K562 (cell line): ENCODE results near the gene PIK3AP1. TPM values are rescaled to one million over a fixed set of nuclear protein-coding genes. Genes with fewer than 3 reads are reported as not detected.

ENCODE experiments used
- ATF1 ChIP-seq, 2 experiments: fragments of 450-650 bp in 1 of 2; IDR thresholded peaks; 2 replicates each; pipeline ENCODE4 v1.6.1; 2016; ENCODE audit warnings: missing compliant biosample characterization in 1 of 2, missing genetic modification characterization in 1 of 2
- CBFA2T3 ChIP-seq: fragments of 450-650 bp; IDR thresholded peaks from 2 replicates; pipeline ENCODE4 v1.6.1; 2017
- CREB1 ChIP-seq, 2 experiments: sonication (generic) in 1 of 2; formaldehyde crosslinking in 1 of 2; IDR thresholded peaks; 2 replicates each; pipeline versions ENCODE4 v1.6.1 to v1.8.0; 2012 to 2022; ENCODE audit warnings: inconsistent platforms in 1 of 2, mild to moderate bottlenecking in 1 of 2, missing genetic modification reagents in 1 of 2, moderate library complexity in 1 of 2
- CSDE1 ChIP-seq, 2 experiments: fragments of 450-650 bp; IDR thresholded peaks; 2 replicates each; pipeline ENCODE4 v1.6.1; 2016; ENCODE audit warnings: mild to moderate bottlenecking in 1 of 2
- EP300 ChIP-seq: IDR thresholded peaks from 2 replicates; pipeline ENCODE4 v1.6.1; 2012; ENCODE audit warnings: low read length, improper control_type of control experiment
- ESRRA ChIP-seq: fragments of 450-650 bp; IDR thresholded peaks from 2 replicates; pipeline ENCODE4 v1.6.1; 2014; ENCODE audit warnings: low read depth, mild to moderate bottlenecking, moderate library complexity, borderline replicate concordance
- FOS ChIP-seq: IDR thresholded peaks from 3 replicates; pipeline ENCODE4 v1.6.1; 2011; ENCODE audit not compliant: insufficient read length; ENCODE audit errors: extremely low read depth
- FOSL1 ChIP-seq: fragments of 200-800 bp; sonication (Bioruptor generic); conservative IDR thresholded peaks from 2 replicates; pipeline ENCODE4 v1.6.1; 2016; ENCODE audit warnings: missing genetic modification characterization, missing compliant biosample characterization
- FOXM1 ChIP-seq, 2 experiments: fragments of 450-650 bp in 1 of 2; sonication (generic) in 1 of 2; formaldehyde crosslinking in 1 of 2; IDR thresholded peaks; 2 replicates each; pipeline versions ENCODE4 v1.6.1 to v1.9.0; 2017 to 2022; ENCODE audit warnings: low read depth in 2 of 2, mild to moderate bottlenecking in 2 of 2, missing genetic modification reagents in 1 of 2, moderate library complexity in 1 of 2
- FOXP1 ChIP-seq: sonication (generic); formaldehyde crosslinking; IDR thresholded peaks from 2 replicates; pipeline ENCODE4 v1.8.0; 2022; ENCODE audit warnings: mild to moderate bottlenecking, missing genetic modification reagents
- GATAD2B ChIP-seq: fragments of 450-650 bp; IDR thresholded peaks from 2 replicates; pipeline ENCODE4 v1.6.1; 2017; ENCODE audit warnings: mild to moderate bottlenecking, borderline replicate concordance
- HSF4 ChIP-seq: fragments of 250-450 bp; sonication (Bioruptor Pico); IDR thresholded peaks from 2 replicates; pipeline ENCODE4 v2.1.2; 2022; ENCODE audit warnings: mild to moderate bottlenecking, moderate library complexity, borderline replicate concordance
- KLF6 ChIP-seq: fragments of 250-450 bp; sonication (Bioruptor Pico); IDR thresholded peaks from 2 replicates; pipeline ENCODE4 v1.4.0; 2020; ENCODE audit warnings: mild to moderate bottlenecking, moderate library complexity, borderline replicate concordance
- L3MBTL2 ChIP-seq: fragments of 450-650 bp; IDR thresholded peaks from 2 replicates; pipeline ENCODE4 v1.6.1; 2016; ENCODE audit warnings: mild to moderate bottlenecking, moderate library complexity
- MCM5 ChIP-seq: fragments of 450-650 bp; IDR thresholded peaks from 2 replicates; pipeline ENCODE4 v1.6.1; 2016; ENCODE audit warnings: low read depth
- MYBL2 ChIP-seq, 2 experiments: fragments of 450-650 bp in 1 of 2; sonication (generic) in 1 of 2; formaldehyde crosslinking in 1 of 2; IDR thresholded peaks; 2 replicates each; pipeline versions ENCODE4 v1.6.1 to v1.8.1; 2017 to 2022; ENCODE audit warnings: borderline replicate concordance in 1 of 2, inconsistent platforms in 1 of 2, low read depth in 1 of 2, mild to moderate bottlenecking in 1 of 2, missing genetic modification reagents in 1 of 2, moderate library complexity in 1 of 2
- MYC ChIP-seq, 2 experiments: fragments of 250-450 bp in 1 of 2; sonication (Bioruptor Pico) in 1 of 2; IDR thresholded peaks; 2 replicates each; pipeline versions ENCODE4 v1.5.1 to v1.6.1; 2012 to 2021; ENCODE audit warnings: low read depth in 2 of 2, borderline replicate concordance in 1 of 2, improper control_type of control experiment in 1 of 2, low read length in 1 of 2, mild to moderate bottlenecking in 1 of 2, moderate library complexity in 1 of 2
- SAFB ChIP-seq: fragments of 200-400 bp; formaldehyde crosslinking; IDR thresholded peaks from 2 replicates; pipeline ENCODE4 v1.6.1; 2017; ENCODE audit warnings: low read depth, low read length, borderline replicate concordance
- SIN3A ChIP-seq, 2 experiments: fragments of 150-350 bp in 1 of 2; IDR thresholded peaks; 2 replicates each; pipeline ENCODE4 v1.6.1; 2011 to 2016; ENCODE audit warnings: borderline replicate concordance in 2 of 2, low read depth in 2 of 2, low read length in 2 of 2, mild to moderate bottlenecking in 2 of 2, moderate library complexity in 2 of 2; ENCODE audit not compliant: control insufficient read depth in 1 of 2
- SMARCA4 ChIP-seq: fragments of 450-650 bp; IDR thresholded peaks from 2 replicates; pipeline ENCODE4 v1.6.1; 2016
- SNIP1 ChIP-seq: fragments of 450-650 bp; IDR thresholded peaks from 2 replicates; pipeline ENCODE4 v1.7.1; 2017; ENCODE audit warnings: low read depth, mild to moderate bottlenecking
- TAF15 ChIP-seq: fragments of 200-400 bp; formaldehyde crosslinking; IDR thresholded peaks from 2 replicates; pipeline ENCODE4 v1.6.1; 2017; ENCODE audit warnings: mild to moderate bottlenecking, low read depth, low read length, moderate library complexity
- TRIM24 ChIP-seq, 2 experiments: fragments of 450-650 bp; IDR thresholded peaks; 2 replicates each; pipeline ENCODE4 v1.6.1; 2016
- XRCC4 ChIP-seq: IDR thresholded peaks from one replicate; pipeline ENCODE4 v1.6.1; 2011; ENCODE audit not compliant: insufficient read depth, insufficient read length; ENCODE audit errors: extremely low read depth
- polyA plus RNA-seq, 8 experiments: library from polyadenylated mRNA; depleted of rRNA in 4 of 8; stranded (reverse) in 5 of 8; unstranded in 3 of 8; fragments of >200 nt; fragmentation: Nextera tagmentation in 2 of 8; fragmentation: Illumina TruSeq in 1 of 8; extraction: Ambion mirVana in 2 of 8; extraction: Trizol in 1 of 8; gene quantifications; 2 replicates each; pipeline versions ENCODE4 v1.2.1 to v1.2.3, GENCODE V29; 2011 to 2014; ENCODE audit warnings: inconsistent platforms in 1 of 8, missing spikeins in 1 of 8
- total RNA-seq, 7 experiments: library from RNA; depleted of rRNA in 6 of 7; stranded (reverse); fragments of >200 nt in 6 of 7; fragmentation: Illumina TruSeq in 2 of 7; extraction: Trizol in 2 of 7; gene quantifications; 2 replicates each; pipeline versions ENCODE4 v1.2.1 to v1.2.3, GENCODE V29; 2011 to 2021; ENCODE audit warnings: low replicate concordance in 1 of 7
- TF ChIP-seq, protein P1 (sequence below): fragments of 450-650 bp; IDR thresholded peaks from 2 replicates; pipeline ENCODE4 v1.6.1; 2016; ENCODE audit warnings: low read depth, mild to moderate bottlenecking, moderate library complexity
- TF ChIP-seq, protein P2 (sequence below): fragments of 450-650 bp; IDR thresholded peaks from 2 replicates; pipeline ENCODE4 v1.6.1; 2016; ENCODE audit warnings: antibody characterized with exemption

PIK3AP1 gene
- total and polyA plus RNA-seq, 9 of the 15 experiments (the other 6 are each of a cell fraction or from before 2014, with no cell fraction given): 0.20 to 2.4 (median 1.4) TPM

DNA sequence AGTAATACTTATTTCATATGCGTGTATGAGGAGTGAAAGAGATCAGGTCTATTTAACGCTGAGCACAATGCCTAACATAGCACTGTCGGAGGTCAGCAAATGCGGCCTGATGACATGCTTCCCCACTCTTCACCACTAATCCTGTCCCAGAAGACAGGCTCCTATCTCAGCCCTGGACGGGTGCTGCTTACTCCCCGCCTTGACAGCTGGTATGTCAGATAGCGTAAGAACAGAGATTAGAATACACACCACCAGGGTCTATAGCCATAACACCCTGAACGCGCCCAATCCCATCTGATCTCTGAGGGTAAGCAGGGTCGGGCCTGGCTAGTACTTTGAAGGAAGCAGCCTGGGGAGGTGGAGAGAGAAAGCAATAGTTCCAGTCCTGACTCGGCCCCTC lies 101.2 kb downstream of the PIK3AP1 start (continued):
- no peak for TF ChIP-seq FOXP1 (CRISPR knock-in tag)
- no peak for TF ChIP-seq SNIP1
- TF ChIP-seq MYC (IDR thresholded peaks at IDR 0.05; ENCODE audit: low read depth, low read length): peak; percentile 69; the same call in 1 of the 2 replicates
- TF ChIP-seq MYC (CRISPR knock-in tag; IDR thresholded peaks at IDR 0.05; ENCODE audit: borderline replicate concordance, low read depth): no peak
- no peak for TF ChIP-seq HSF4 (CRISPR knock-in tag)
- TF ChIP-seq FOSL1 (tag): peak; percentile 62
- TF ChIP-seq SAFB: no peak
- TF ChIP-seq ESRRA: peak; percentile 30; the same call in 1 of the 2 replicates
- TF ChIP-seq FOXM1 (IDR thresholded peaks at IDR 0.05; ENCODE audit: low read depth): peak; percentile 89
- TF ChIP-seq FOXM1 (CRISPR knock-in tag; IDR thresholded peaks at IDR 0.05; ENCODE audit: low read depth): no peak
- peak; percentile 92 to 93 for TF ChIP-seq TRIM24 (IDR thresholded peaks at IDR 0.05)
- TF ChIP-seq TAF15: no peak
- TF ChIP-seq KLF6 (CRISPR knock-in tag): no peak
- TF ChIP-seq, protein P1, sequence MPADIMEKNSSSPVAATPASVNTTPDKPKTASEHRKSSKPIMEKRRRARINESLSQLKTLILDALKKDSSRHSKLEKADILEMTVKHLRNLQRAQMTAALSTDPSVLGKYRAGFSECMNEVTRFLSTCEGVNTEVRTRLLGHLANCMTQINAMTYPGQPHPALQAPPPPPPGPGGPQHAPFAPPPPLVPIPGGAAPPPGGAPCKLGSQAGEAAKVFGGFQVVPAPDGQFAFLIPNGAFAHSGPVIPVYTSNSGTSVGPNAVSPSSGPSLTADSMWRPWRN: peak; percentile 91
- TF ChIP-seq L3MBTL2: peak; percentile 67
- peak; percentile 79; the same call in 1 of the 2 replicates for TF ChIP-seq GATAD2B
- TF ChIP-seq, protein P2, sequence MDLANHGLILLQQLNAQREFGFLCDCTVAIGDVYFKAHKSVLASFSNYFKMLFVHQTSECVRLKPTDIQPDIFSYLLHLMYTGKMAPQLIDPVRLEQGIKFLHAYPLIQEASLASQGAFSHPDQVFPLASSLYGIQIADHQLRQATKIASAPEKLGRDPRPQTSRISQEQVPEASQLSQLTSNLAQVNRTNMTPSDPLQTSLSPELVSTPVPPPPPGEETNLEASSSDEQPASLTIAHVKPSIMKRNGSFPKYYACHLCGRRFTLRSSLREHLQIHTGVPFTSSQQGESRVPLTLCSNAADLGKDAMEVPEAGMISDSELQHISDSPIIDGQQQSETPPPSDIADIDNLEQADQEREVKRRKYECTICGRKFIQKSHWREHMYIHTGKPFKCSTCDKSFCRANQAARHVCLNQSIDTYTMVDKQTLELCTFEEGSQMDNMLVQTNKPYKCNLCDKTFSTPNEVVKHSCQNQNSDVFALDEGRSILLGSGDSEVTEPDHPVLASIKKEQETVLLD: peak; percentile 37; the same call in 1 of the 2 replicates
- TF ChIP-seq SMARCA4: peak; percentile 96
- TF ChIP-seq CBFA2T3: peak; percentile 99
- TF ChIP-seq FOS: no peak
- TF ChIP-seq MYBL2 (IDR thresholded peaks at IDR 0.05; ENCODE audit: low read depth): no peak
- TF ChIP-seq MYBL2 (CRISPR knock-in tag; IDR thresholded peaks at IDR 0.05; ENCODE audit: borderline replicate concordance): no peak
- peak; percentile 64 for TF ChIP-seq CREB1 (IDR thresholded peaks at IDR 0.05)
- no peak for TF ChIP-seq CREB1 (CRISPR knock-in tag; IDR thresholded peaks at IDR 0.05)
- TF ChIP-seq SIN3A (IDR thresholded peaks at IDR 0.05; ENCODE audit: borderline replicate concordance in 2 of 2, control insufficient read depth in 1 of 2, low read depth in 2 of 2, low read length in 2 of 2): no peak
- TF ChIP-seq ATF1 (CRISPR knock-in tag; IDR thresholded peaks at IDR 0.05): no peak
- TF ChIP-seq ATF1 (tag; IDR thresholded peaks at IDR 0.05): peak; percentile 62
- no peak for TF ChIP-seq CSDE1 (IDR thresholded peaks at IDR 0.05)
- no peak for TF ChIP-seq MCM5
- TF ChIP-seq XRCC4: no peak
- TF ChIP-seq EP300: peak; percentile 96
